Stimulated activated CD4-positive, alpha-beta T cell treated with anti-CD3 and anti-CD28 coated beads, Interleukin-1b, Interleukin-23, amount 100 ng/mL, for 48 hours (primary cell): Measurements from ENCODE around the gene CYP4F11.
"Not testable (repeated sequence)": the region's sequence is repeated elsewhere in the genome, so short reads cannot be mapped to it uniquely, and the experiment has no call there.

ENCODE experiments used
- DNase-seq: peaks from one replicate; pipeline ENCODE4 v3.0.0-alpha.2; 2020

The CYP4F11 gene

GRCh38 chr19:15874821-15875474, 59.4 kb downstream of the CYP4F11 start:
- no peak for DNase-seq

GRCh38 chr19:15873771-15874170, 60.6 kb downstream of the CYP4F11 start:
- not testable (repeated sequence) for DNase-seq

GRCh38 chr19:15871570-15871969, 62.8 kb downstream of the CYP4F11 start:
- no peak for DNase-seq

- DNase-seq = no peak
Measured at GRCh38 chr19:15869873-15870272, 64.5 kb downstream of the CYP4F11 start.

GRCh38 chr19:15869109-15869555, 65.2 kb downstream of the CYP4F11 start:
- peak; percentile 25 for DNase-seq

- no peak for DNase-seq
Measured at GRCh38 chr19:15866636-15867035, 67.7 kb downstream of the CYP4F11 start.

- DNase-seq = no peak
Measured at GRCh38 chr19:15864824-15865223, 69.5 kb downstream of the CYP4F11 start.

GRCh38 chr19:15863272-15863671, 71.1 kb downstream of the CYP4F11 start:
- DNase-seq = no peak

GRCh38 chr19:15862444-15862843, 71.9 kb downstream of the CYP4F11 start:
- DNase-seq = no peak
